ENCODE results near the gene ARID3A. TPM values are rescaled to one million over a fixed set of nuclear protein-coding genes. Genes with fewer than 3 reads are reported as not detected.

ARID3A gene
- total and polyA plus RNA-seq, 2 of the 13 experiments (the other 11 are each of a cell fraction or from before 2014, with no cell fraction given): 71.3 to 77.9 TPM

DNA sequence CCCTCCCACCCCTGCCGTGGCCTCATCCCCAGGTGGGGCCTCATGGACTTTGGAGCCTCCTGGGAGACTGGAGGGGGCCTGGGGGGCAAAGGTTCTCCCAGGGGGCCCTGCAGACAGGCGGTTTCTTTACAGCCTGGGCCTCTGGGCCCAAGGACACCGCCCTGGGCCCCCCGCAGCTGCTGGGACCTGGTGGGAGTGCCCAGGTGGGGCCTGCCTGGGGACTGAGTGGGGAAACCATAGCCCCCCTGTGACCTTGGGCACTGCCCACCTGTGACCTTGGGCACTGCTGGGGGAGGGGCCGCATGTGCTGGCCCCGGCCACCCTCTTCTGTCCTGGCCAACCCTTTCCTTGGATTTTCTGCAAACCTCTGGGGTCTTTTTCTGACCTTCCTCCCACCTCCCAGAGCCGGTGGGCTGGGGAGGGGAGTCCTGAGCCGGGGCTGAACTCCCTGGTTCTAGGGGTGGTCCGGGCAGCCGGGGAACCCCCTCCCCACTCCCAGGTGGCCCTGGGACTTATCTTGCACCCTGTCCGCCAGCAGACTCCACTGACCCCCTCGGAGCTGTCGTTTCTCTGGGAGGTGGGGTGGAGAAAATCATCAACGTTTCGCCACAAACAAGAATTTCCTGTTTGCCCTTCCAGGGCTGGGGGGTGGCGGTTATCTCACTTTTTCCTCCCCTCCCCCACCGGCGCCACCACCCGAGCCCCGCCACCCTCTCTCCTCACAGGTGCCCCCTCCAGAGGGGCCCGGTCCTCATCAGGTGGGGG, 27.0 kb downstream of the ARID3A start (continued):
- TF ChIP-seq ATF7-NPFF (CRISPR knock-in tag; IDR thresholded peaks at IDR 0.05; ENCODE audit: low read depth): no peak
- TF ChIP-seq HNRNPLL (IDR thresholded peaks at IDR 0.05; ENCODE audit: low read depth, low read length, poor library complexity, severe bottlenecking): peak; percentile 45
- TF ChIP-seq MED1 (CRISPR knock-in tag; IDR thresholded peaks at IDR 0.05): peak; percentile 96
- TF ChIP-seq IRX3 (CRISPR knock-in tag; IDR thresholded peaks at IDR 0.05; ENCODE audit: borderline replicate concordance, low read depth): no peak; the same call in 1 of the 2 replicates
- TF ChIP-seq ZNF7 (CRISPR knock-in tag; IDR thresholded peaks at IDR 0.05): no peak
- no peak for TF ChIP-seq MTF1 (CRISPR knock-in tag; IDR thresholded peaks at IDR 0.05)
- TF ChIP-seq, protein P1, sequence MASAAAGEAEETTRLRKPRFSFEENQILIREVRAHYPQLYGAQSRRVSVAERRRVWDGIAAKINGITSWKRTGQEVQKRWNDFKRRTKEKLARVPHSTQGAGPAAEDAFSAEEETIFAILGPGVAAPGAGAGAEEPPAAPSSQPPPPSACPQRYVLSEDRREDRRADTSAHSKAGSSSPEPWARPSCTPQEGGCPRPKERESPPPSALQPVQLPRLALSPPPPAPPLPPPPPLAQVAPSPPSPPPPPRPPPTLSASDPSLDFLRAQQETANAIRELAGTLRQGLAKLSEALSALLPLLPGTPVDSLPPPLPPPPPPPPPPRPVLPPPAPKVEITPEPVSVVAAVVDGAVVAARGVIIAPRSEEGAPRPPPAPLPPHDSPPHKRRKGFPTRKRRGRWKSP (CRISPR knock-in tag; IDR thresholded peaks at IDR 0.05): no peak; the same call in 1 of the 2 replicates
- TF ChIP-seq ARID2 (CRISPR knock-in tag; IDR thresholded peaks at IDR 0.05; ENCODE audit: borderline replicate concordance): no peak
- TF ChIP-seq, protein P2, sequence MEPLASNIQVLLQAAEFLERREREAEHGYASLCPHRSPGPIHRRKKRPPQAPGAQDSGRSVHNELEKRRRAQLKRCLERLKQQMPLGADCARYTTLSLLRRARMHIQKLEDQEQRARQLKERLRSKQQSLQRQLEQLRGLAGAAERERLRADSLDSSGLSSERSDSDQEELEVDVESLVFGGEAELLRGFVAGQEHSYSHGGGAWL (CRISPR knock-in tag; IDR thresholded peaks at IDR 0.05): peak; percentile 59
- no peak for TF ChIP-seq ZNF589 (CRISPR knock-in tag; conservative IDR thresholded peaks at IDR 0.05)
- TF ChIP-seq, protein P3, sequence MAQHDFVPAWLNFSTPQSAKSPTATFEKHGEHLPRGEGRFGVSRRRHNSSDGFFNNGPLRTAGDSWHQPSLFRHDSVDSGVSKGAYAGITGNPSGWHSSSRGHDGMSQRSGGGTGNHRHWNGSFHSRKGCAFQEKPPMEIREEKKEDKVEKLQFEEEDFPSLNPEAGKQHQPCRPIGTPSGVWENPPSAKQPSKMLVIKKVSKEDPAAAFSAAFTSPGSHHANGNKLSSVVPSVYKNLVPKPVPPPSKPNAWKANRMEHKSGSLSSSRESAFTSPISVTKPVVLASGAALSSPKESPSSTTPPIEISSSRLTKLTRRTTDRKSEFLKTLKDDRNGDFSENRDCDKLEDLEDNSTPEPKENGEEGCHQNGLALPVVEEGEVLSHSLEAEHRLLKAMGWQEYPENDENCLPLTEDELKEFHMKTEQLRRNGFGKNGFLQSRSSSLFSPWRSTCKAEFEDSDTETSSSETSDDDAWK (CRISPR knock-in tag; IDR thresholded peaks at IDR 0.05): no peak
- TF ChIP-seq ZNF552 (CRISPR knock-in tag; IDR thresholded peaks at IDR 0.05; ENCODE audit: borderline replicate concordance): peak; percentile 52; the same call in 1 of the 2 replicates
- TF ChIP-seq CREM (IDR thresholded peaks at IDR 0.05): peak; percentile 92
- no peak for TF ChIP-seq CREM (CRISPR knock-in tag; IDR thresholded peaks at IDR 0.05)
- TF ChIP-seq, protein P4, sequence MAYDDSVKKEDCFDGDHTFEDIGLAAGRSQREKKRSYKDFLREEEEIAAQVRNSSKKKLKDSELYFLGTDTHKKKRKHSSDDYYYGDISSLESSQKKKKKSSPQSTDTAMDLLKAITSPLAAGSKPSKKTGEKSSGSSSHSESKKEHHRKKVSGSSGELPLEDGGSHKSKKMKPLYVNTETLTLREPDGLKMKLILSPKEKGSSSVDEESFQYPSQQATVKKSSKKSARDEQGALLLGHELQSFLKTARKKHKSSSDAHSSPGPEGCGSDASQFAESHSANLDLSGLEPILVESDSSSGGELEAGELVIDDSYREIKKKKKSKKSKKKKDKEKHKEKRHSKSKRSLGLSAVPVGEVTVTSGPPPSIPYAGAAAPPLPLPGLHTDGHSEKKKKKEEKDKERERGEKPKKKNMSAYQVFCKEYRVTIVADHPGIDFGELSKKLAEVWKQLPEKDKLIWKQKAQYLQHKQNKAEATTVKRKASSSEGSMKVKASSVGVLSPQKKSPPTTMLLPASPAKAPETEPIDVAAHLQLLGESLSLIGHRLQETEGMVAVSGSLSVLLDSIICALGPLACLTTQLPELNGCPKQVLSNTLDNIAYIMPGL (CRISPR knock-in tag; IDR thresholded peaks at IDR 0.05; ENCODE audit: borderline replicate concordance in 1 of 2, low read depth in 1 of 2): peak in 1 of 2 experiments; percentile 41; a peak in 2 of 4 replicates
- no peak for TF ChIP-seq ZNF850 (CRISPR knock-in tag; conservative IDR thresholded peaks at IDR 0.05)
- TF ChIP-seq ATRX (CRISPR knock-in tag; IDR thresholded peaks at IDR 0.05; ENCODE audit: borderline replicate concordance): no peak
- 0 out of 2 replicates have a peak, but pooled peaks have one; percentile 7 for TF ChIP-seq HES4 (CRISPR knock-in tag; IDR thresholded peaks at IDR 0.05; ENCODE audit: borderline replicate concordance)
- no peak for TF ChIP-seq RBAK (CRISPR knock-in tag; IDR thresholded peaks at IDR 0.05)
- TF ChIP-seq ZSCAN9 (CRISPR knock-in tag; IDR thresholded peaks at IDR 0.05; ENCODE audit: borderline replicate concordance): peak; percentile 64
- TF ChIP-seq FOSL2 (CRISPR knock-in tag; IDR thresholded peaks at IDR 0.05): peak; percentile 82

All from HepG2 (cell line).